ENCODE measurements around the gene RAB33B.
"Not testable (repeated sequence)": the region's sequence is repeated elsewhere in the genome, so short reads cannot be mapped to it uniquely, and the experiment has no call there.

Gene RAB33B

DNA sequence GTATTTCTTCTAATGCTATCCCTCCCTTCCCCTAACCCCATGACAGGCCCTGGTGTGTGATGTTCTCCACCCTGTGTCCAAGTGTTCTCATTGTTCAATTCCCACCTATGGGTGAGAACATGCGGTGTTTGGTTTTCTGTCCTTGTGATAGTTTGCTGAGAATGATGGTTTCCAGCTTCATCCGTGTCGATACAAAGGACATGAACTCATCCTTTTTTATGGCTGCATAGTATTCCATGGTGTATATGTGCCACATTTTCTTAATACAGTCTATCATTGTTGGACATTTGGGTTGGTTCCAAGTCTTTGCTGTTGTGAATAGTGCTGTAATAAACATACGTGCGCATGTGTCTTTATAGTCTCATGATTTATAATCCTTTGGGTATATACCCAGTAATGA lies 10.6 kb downstream of the RAB33B start:
- DNase-seq (ENCODE audit: low read depth, low spot score), result not testable (repeated sequence)

DNA sequence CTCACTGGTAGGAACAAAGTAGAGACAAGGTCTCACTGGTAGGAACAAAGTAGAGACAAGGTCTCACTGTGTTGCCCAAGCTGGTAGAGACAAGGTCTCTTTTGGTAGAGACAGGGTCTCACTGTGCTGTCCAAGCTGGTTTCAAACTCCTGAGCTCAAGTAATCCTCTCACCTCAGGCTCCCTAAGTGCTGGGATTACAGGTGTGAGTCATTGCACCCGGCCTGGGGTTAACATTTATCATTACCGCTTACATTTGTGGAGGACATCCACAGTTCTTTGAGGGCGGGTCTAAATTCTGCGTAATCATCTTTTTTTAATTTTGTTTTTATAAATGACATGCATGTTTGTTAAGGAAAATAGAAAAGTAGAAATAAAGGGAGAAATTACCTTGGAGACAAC lies 12.0 kb downstream of the RAB33B start:
- DNase-seq (ENCODE audit: low read depth, low spot score), result no peak

DNA sequence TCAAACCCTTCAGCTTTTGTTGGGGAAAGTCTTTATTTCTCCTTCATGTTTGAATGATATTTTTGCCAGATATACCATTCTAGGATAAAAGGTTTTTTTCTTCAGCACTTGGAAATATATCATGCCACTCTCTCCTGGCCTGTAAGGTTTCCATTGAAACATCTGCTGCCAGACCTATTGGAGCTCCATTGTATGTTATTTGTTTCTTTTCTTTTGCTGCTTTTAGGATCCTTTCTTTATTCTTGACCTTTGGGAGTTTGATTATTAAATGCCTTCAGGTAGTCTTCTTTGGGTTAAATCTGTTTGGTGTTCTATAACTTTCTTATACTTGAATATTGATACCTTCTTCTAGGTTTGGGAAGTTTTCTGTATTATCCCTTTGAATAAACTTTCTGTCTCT lies 14.8 kb downstream of the RAB33B start:
- DNase-seq (ENCODE audit: low read depth, low spot score), result not testable (repeated sequence)

DNA sequence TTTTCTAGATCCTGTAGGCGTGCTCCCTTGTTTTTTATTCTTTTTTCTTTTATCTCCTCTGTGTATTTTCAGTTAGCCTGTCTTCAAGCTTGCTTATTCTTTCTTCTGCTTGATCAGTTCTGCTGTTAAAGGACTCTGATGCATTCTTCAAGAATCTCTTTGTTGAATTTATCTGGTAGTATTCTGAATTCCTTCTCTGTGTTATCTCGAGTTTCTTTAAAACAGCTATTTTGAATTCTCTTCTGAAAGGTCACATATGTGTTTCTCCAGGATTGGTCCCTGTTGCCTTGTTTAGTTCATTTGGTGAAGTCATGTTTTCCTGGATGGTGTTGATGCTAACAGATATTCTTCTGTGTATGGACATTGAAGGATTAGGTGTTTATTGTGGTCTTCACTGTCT lies 15.3 kb downstream of the RAB33B start:
- no peak for DNase-seq (ENCODE audit: low read depth, low spot score)

DNA sequence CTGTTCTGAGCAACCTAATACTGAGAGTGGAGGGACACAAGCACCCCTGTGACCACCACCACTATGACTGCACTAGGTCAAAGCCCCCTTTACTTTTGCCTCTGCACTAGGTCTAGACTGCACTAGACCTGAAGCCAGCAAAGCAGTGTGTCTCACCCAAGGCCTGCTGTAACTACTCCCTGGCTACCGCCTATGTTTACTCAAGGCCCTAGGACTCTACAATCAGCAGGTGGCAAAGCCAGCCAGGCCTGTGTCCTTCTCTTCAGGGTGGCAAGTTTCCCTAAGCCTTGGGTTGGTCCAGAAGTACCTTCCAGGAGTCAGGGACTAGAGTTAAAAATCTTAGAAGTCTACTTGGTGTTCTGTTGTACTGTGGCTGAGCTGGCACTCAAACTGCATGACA lies 15.9 kb downstream of the RAB33B start:
- no peak for DNase-seq (ENCODE audit: low read depth, low spot score)

DNA sequence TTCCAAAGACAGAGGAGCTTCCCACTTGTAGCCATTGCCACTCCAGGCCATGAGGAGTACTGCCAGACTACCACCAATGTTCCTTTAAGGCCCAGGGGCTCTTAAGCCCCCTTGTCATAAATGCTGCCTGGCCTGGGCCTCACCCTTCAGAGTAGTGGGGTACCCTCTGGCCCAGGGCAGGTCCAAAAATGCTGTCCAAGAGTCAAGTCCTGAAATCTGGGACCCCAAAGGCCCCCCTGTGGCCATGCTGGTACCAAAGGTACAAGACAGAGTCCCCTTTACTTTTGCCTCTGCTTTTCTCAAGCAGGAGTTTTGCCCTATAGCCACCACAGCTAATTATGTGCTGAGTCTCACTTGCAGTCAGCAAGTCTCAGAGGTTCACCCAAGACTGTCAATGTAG lies 16.4 kb downstream of the RAB33B start:
- DNase-seq (ENCODE audit: low read depth, low spot score), result no peak

DNA sequence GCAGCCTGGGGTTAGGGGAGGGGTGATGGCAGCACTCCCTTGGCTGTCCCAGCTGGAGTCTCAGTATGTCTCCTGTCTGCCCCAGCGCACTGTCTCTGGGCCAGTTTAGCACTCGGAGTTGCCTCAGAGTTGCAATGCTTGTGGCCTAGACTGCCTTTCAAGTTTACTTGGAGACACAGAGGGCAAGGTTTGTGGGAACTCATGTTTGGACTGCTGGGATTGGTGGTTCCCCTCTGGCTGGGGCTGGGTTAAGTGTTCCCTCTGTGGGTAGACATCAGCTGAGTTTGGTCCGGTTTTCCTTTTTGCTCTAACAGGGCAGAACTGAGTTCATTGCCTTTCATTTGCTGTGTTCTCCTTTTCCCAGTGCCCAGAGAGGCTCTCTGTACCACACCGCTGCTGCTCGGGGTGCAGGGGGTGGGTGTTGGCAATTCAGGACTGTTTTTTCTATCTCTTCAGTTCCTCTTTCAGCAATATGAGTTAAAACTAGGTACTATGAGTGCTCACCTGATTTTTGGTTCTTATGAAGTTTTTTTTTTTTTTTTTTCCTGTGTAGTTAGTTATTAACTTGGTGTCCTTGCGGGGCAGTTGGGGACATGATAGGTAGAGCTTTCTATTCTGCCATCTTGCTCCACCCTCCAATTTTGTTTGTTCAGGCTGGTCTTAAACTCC lies 17.2 kb downstream of the RAB33B start:
- no peak for DNase-seq (ENCODE audit: low read depth, low spot score)

DNA sequence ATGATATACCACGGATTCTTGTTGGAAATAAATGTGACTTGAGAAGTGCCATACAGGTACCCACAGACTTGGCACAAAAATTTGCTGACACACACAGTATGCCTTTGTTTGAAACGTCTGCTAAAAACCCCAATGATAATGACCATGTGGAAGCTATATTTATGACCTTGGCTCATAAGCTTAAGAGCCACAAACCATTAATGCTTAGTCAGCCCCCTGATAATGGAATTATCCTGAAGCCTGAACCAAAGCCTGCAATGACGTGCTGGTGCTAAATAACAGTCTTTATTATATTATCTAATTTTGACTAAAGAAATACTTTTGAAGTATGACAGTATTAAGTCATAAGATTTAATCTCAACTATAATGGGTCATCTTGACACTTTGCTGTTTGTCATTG lies 18.9 kb downstream of the RAB33B start:
- no peak for DNase-seq (ENCODE audit: low read depth, low spot score)

DNA sequence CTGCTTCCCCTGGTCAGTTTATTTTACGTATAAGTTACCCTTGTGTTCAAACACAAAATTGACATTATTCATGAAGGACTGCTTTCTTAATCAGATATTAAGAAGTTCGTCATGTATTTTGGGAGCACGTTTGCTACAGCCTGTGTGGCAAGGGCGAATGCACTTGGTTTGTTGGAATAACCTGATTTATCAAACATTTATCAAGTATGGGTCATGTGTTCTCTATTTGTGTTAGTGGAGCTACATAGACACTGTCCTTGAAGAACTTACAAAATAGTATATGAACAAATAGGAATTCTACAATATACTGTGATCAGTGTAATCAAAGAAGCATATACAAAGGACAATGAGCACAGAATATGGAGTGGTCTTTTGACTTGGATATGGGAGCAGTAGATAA lies 22.4 kb downstream of the RAB33B start:
- DNase-seq (ENCODE audit: low read depth, low spot score), result no peak

DNA sequence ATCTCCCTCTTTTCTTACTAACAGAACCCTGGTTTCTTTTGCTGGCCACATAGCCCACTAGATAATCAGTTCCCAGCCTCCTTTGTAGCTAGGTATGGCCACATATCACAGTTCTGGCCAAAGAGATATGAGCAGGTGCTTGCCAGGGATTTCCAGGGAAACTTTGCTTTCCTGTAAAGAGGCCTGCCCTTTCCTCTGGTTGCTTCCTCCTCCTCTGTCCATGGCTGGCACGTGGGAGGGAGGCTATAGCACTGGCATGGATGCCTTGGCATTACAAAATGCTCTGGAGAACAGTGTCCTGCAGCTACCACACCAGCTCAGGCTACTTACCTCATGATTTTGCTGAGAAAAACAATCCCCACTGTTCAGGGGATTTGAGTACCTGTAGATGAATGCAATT lies 27.5 kb downstream of the RAB33B start:
- no peak for DNase-seq (ENCODE audit: low read depth, low spot score)

DNA sequence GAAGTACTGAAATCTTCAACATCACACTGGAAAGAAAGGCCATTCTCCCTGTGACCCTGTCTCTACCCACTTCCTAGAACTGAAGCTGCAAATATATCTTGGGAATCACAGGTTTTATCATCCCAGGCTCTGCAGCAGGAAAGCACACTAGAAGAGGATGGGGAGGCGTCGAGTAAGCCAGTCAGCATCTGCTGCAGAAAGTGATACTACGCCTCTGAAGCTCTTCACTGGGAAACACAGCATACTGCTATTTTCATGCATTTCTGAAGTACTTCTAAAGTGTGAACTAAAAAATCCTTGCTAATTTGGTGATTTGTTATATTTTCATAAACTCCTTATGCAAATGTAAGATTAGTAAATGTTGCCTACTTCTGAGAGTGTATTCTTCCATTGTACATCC lies 29.1 kb downstream of the RAB33B start:
- DNase-seq (ENCODE audit: low read depth, low spot score), result no peak

DNA sequence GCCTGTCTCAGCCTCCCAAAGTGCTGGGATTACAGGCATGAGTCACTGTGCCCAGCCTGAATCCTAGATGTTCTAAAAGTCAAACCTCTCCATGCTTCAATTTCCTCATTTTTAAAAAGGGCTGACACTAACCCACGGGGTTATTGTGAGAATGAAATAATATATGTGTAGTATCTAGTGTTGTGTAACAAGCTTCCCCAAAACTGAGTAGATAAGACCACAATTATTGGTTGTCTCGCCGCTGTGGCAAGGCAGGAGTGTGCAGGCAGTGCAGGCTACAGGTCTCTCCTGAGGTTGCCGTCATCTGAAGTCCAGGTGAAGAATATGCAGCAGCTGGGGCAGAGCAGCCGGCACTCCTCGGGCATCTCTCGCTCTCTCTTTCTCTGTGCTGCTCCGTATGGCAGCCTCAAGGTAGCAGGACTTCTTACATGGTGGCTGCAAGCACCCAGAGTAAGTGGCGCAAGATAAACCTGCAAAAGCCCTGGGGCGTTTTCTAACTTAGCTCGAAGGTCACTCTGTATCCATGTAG lies 30.9 kb downstream of the RAB33B start:
- no peak for DNase-seq (ENCODE audit: low read depth, low spot score)

DNA sequence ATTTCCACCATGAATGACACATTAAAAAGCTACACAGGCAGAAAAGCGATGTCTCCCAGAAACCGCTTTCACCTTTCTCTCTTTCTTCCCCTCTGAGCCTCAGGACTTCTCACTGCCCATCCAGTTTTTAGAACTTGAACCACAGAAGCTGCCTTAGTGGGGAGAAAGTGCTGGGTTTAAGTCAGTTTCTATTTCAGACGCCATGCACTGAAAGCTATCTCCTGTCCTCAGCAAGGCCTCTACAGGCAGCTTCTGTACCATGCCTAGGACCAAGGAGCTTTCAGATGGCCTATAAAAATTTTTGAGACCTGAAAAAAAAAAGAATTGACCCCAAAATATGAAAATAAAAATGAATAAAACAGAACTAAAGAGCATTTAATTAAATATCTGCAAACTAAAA lies 34.5 kb downstream of the RAB33B start:
- DNase-seq (ENCODE audit: low read depth, low spot score), result no peak

DNA sequence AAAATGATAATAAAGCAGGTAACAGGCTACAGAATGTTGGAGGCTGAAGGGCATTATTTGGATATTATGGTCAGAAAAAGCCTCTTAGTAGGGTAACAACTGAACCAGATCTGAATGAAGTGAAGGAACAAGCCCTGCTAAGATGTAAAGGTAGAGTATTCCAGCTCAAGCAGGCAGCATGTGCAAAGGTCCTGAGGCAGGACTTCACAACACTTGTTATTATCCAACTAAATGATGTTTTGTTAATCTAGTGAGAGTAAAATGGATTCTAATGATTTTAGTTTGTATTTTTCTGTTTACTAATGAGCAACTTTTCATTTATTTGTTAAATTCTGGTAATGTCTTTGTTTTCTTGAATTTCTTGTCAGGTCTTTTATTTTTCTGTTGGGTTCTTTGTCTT lies 35.7 kb downstream of the RAB33B start:
- DNase-seq (ENCODE audit: low read depth, low spot score), result no peak

DNA sequence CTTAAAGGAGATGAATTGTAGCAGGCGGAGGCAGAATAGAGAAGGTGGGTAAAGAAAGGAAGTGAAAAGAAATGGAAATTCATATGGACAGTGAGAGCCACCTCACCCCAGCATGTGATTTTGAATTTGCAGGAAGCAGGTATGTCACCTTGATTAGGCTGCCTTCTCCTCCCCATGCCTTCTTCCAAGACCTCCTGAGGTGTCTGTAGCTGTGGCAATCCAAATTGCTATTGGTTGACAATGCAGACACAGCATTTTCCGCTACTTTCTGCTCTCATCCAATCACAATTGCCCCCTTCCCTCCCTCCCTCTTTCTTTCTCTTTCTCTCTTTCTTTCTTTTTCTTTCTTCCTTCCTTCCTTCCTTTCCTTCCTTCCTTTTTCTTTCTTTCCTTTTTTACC lies 38.5 kb downstream of the RAB33B start:
- no peak for DNase-seq (ENCODE audit: low read depth, low spot score)

DNA sequence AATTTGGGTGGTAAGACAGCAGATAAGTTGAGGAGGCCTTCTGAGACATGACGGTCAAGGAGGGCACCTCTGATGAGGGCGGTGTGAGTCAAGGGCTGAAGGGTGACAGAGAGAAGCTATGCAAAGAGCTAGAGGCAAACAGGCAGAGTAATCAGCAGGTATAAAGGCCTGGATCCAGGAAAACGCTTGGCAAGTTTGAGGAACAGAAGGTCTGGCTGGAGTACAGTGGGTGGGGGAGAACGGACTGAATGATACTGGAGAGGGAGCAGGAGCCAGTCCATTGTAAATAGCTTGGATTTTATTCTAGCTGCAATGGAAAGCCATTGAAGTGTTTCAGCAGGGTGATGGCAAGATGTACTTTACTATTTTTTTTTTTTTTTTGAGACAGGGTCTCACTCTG lies 39.3 kb downstream of the RAB33B start:
- no peak for DNase-seq (ENCODE audit: low read depth, low spot score)

DNA sequence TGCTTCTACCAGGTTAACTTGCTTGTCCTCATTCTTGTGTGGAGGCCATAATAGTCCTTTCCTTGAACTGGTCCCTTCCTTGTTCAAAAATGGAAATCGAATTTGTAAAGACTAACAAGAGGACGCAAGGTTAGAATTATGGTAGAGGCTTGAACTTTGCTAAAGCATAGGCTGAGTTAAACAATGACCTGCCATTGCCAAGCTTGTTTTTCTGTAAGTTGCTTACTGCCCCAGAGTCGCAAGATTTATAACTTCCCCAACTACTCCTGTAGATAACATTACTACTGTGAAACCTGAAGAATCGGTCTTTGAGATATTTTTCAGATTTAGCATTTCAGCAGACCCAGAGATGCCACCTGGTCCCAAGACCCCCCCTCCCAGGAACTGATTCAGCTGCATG lies 45.3 kb downstream of the RAB33B start:
- no peak for DNase-seq (ENCODE audit: low read depth, low spot score)

DNA sequence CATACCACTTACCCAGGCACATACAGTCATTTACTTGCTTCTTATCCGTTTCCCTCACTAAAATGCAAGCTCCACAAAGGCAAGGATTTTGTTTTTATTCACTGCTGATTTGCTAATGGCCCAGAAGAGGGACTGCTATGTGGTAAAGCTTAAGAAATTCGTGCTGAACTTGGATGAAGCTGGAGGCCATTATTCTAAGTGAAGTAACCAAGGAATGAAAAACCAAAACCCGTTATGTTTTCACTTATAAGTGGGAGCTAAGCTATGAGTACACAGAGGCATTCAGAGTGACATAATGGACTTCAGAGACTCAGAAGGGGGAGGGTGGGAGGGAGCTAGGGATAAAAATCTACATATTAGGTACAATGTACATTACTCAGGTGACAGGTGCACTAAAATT lies 47.2 kb downstream of the RAB33B start:
- DNase-seq (ENCODE audit: low read depth, low spot score), result no peak

DNA sequence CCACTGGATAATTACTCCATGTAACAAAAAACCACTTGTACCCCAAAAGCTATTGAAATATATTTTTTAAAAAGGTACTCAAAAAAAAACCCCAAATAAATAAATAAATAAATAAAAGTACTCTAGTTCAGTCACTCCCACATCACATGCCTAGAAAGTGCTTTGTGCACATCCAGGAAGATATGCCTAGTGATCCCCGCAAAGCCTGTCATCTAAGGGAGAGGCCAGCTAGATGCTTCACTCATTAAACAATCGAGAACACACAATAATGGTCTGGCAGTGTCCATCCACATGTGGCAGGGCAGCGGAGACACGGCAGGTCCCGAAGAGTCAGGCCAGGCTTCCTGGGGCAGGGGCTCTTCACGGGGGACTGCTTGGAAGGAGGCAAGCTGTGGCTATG lies 47.6 kb downstream of the RAB33B start:
- no peak for DNase-seq (ENCODE audit: low read depth, low spot score)

DNA sequence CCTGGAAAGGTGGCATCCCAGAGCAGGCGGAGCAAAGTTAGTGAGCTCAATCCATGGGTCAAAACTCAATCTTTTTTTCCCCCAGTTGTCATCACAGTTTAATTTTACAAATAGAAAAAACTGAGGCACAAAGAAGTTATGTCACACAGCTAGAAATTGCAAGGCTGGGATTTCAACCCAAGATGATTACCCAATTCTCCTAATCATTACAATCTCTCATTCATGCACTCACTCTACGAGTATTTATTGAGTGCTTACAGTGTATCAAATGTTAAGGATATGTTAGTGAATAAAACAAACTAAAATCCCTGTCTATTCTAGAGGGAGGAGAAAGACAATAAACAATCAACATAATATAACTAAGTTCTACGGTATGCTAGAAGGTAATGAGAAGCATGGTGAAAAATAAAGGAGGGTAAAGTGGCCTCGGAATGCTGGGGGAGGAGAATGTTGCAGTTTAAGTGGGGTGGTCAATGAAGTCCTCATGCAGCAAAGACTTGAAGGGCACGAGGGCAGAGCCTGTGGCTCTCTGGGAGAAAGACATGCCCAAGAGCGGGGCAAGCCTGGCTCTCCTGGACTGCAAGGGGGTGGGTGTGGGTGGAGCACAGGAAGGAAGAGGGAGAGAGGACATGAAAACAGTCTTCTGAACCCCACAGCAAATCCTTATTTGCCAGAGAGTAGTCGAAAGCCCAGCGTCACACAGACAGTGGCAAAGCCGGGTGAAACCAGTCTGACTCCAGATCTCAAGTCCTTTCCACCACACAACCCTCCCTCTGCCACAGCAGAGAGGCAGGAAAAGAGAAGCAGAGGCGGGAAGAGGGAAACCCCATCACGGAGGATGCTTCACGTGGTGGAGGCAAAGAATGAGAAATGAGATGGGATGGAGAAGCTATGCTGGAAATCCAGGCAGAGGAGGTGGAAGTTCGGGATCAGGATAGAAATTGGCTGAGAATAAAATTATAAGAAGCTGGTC lies 48.3 kb downstream of the RAB33B start:
- DNase-seq (ENCODE audit: low read depth, low spot score), result no peak

DNA sequence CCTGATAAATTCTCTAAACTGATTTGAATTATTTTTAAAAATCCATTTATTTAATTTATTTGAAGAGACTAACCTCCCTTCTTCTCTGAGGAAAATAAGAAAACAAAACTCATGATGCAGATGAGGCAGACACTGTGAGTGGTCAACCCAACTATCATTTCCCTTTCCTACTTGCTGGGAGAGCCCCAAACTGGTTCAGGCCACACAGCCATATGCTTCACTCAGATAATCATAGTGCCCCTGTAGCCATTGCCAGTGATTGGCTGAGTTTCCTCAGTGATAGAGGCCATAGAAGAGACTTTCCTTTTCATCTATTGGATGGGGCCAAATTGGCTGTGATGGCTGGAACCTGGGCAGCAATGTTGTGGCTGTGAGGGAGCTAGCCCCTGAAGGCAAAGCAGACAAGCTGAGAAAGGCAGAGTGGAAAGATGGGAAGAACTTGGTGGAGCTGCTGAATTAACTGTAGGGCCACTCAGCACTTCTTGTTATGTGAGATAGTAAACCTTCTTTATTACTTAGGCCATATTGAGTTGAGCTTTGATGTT lies 49.8 kb downstream of the RAB33B start:
- no peak for DNase-seq (ENCODE audit: low read depth, low spot score)

DNA sequence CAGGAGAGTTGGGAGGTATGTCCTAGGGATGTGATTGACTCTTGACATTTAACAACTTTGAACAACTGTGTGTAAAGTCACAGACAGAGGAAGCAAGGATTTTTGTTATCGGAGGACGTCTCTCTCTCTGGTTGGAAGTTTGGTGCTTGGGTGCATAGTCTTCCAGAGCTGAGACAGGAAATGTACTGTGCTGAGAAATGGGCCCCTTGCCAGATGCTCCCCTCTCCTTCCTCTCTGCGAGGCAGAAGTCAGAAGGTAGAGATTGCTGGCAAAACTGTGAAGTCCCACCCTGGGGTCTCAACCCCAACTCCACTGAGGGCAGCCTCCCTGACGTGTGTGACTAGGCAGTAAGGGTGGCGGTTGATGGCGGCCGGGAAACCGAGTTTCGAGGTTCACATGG lies 52.9 kb downstream of the RAB33B start:
- no peak for DNase-seq (ENCODE audit: low read depth, low spot score)

Data from activated naive CD8-positive, alpha-beta T cell treated with anti-CD3 and anti-CD28 coated beads, Interleukin-2, amount 50 U/mL, for 16 hours (primary cell).